AG08395 (cell line): ENCODE data around the gene HSPA12A.

ENCODE experiments used
- DNase-seq: peaks from one replicate; pipeline ENCODE4 v3.0.0; 2012; ENCODE audit warnings: mixed read lengths, low spot score

HSPA12A gene

GRCh38 chr10:116667484-116667883 lies 74.9 kb downstream of the HSPA12A start:
- no peak for DNase-seq

- DNase-seq, result peak; percentile 46
Measured at GRCh38 chr10:116665541-116666125, 76.7 kb downstream of the HSPA12A start.

- no peak for DNase-seq
Measured at GRCh38 chr10:116664631-116665030, 77.7 kb downstream of the HSPA12A start.

GRCh38 chr10:116663342-116663741 lies 79.0 kb downstream of the HSPA12A start:
- DNase-seq, result no peak

GRCh38 chr10:116660860-116661259 lies 81.5 kb downstream of the HSPA12A start:
- no peak for DNase-seq

- no peak for DNase-seq
Measured at GRCh38 chr10:116659049-116659670, 83.2 kb downstream of the HSPA12A start.

GRCh38 chr10:116657863-116658551 lies 84.4 kb downstream of the HSPA12A start:
- DNase-seq, result no peak

GRCh38 chr10:116656044-116656443 lies 86.3 kb downstream of the HSPA12A start:
- no peak for DNase-seq

- DNase-seq, result no peak
Measured at GRCh38 chr10:116655568-116655967, 86.8 kb downstream of the HSPA12A start.

GRCh38 chr10:116654816-116655215 lies 87.5 kb downstream of the HSPA12A start:
- DNase-seq, result no peak

- no peak for DNase-seq
Measured at GRCh38 chr10:116653885-116654284, 88.5 kb downstream of the HSPA12A start.

GRCh38 chr10:116648903-116649302 lies 93.5 kb downstream of the HSPA12A start:
- DNase-seq, result no peak

- no peak for DNase-seq
Measured at GRCh38 chr10:116646502-116646901, 95.9 kb downstream of the HSPA12A start.

GRCh38 chr10:116637830-116638229 lies 104.5 kb downstream of the HSPA12A start:
- no peak for DNase-seq

GRCh38 chr10:116636976-116637375 lies 105.4 kb downstream of the HSPA12A start:
- DNase-seq, result no peak

- no peak for DNase-seq
Measured at GRCh38 chr10:116636385-116636784, 106.0 kb downstream of the HSPA12A start.

- DNase-seq, result no peak
Measured at GRCh38 chr10:116634126-116634975, 108.0 kb downstream of the HSPA12A start.

- no peak for DNase-seq
Measured at GRCh38 chr10:116633216-116633600, 109.2 kb downstream of the HSPA12A start.

GRCh38 chr10:116632596-116633215 lies 109.7 kb downstream of the HSPA12A start:
- DNase-seq, result no peak

- no peak for DNase-seq
Measured at GRCh38 chr10:116631871-116632295, 110.5 kb downstream of the HSPA12A start.

- DNase-seq, result no peak
Measured at GRCh38 chr10:116630020-116630419, 112.3 kb downstream of the HSPA12A start.

- DNase-seq, result no peak
Measured at GRCh38 chr10:116629340-116629739, 113.0 kb downstream of the HSPA12A start.
